ENCODE measurements around the gene TRIM63.
A peak's percentile ranks its signal among the peaks of the same experiment; 100 is the strongest.

TRIM63 gene

DNA sequence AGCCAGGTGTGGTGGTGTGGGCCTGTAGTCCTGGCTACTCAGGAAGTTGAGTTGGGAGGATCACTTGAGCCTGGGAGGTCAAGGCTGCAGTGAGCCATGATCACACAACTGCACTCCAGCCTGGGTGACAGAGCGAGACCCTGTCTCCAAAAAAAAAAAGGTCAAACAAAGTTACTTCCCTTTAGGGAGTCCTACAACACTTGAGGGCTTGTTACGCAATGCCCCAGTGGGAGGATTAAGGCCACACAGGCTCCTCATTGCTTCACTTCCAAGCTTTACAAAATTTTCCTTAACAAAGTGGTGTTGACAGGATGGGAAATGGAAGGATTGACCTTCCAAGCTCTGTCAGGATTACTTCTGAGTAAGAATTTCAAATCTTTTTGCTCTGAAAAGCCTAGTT lies 52.1 kb downstream of the TRIM63 start:
- no peak for DNase-seq

DNA sequence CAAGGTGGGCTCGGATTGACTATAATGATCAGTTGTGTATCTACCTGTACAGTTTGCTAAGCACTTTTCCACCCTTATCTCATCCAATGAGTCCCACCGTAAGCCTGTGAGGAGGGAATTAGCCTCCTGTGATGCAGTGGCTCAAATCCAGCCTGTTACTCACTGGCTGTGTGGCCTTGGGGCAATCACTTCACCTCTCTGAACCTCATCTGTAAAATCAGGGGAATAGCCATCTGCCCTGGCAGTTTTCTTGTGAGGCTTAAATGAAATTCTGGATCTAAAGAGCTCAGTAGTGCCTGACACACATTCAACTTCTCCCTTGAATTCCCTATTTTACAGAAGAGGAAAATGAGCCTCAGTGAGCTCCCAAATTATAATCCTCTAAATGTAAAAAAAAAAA lies 53.3 kb downstream of the TRIM63 start:
- DNase-seq = no peak

DNA sequence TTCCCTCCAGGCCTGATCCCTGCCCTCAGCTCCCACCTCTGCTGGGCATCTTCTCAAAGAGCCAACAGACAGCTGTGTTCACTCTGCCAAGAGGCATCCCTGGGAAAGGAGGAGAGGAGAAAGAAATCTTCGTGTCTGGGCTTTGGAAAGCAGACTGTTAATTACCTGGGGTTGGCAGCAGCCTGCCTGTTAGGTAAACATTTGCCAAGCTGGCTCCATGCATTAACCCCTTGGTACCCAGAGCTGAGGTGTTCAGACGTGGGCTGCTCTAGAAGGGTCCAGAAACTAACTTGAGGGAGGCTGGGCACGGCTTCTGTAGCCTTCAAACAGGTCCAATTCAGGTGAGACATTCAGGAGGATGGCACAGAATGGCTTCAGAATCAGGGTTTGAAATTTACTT lies 54.6 kb downstream of the TRIM63 start:
- no peak for DNase-seq

DNA sequence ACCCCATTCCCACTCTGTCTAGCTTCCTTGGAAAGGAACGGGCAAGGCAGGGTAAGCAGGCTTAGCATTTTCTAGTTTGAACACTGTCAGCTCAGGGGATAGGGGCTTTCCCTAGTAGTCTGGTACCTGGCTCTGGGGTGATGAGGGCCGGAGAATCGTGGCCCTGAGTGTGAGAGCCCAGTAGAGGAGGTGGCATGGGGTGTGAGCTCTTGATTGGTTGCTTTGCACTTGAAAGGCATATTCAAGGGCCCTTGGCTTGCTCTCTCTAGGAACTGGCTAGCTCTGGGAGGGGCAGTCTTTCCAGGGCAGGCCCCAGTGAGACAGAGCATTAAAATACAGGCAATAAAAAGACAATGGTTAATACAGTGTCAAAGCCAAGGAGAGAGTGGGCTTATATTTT lies 56.6 kb downstream of the TRIM63 start:
- DNase-seq = peak; percentile 21

DNA sequence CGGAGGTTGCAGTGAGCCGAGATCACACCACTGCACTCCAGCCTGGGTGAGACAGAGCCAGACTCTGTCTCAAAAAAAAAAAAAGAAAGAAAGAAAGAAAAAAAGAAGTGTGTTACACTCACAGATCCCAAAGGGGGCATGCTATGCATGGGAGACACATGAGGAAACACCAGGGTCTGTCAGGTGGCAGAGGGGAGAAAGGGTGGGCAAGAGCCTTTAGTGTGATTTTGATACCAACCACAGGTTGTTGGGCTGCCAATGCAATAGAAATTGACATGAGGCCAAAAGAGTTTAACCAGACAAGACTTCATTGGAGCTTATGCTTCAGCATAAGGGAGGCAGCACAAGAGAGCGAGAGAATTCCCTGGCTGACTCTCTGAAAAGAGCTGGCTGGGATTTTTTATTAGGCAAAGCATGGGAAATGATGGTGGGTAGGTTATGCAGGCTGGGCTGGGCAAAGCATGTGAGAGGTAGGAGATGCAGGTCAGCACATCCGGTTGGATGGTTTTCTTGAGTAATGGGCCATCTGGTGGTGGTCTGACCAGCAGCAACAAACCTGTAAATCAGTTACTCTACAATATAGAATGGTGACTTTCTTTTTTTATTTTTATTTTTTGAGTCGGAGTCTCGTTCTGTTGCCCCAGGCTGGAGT lies 57.5 kb downstream of the TRIM63 start:
- DNase-seq = no peak

DNA sequence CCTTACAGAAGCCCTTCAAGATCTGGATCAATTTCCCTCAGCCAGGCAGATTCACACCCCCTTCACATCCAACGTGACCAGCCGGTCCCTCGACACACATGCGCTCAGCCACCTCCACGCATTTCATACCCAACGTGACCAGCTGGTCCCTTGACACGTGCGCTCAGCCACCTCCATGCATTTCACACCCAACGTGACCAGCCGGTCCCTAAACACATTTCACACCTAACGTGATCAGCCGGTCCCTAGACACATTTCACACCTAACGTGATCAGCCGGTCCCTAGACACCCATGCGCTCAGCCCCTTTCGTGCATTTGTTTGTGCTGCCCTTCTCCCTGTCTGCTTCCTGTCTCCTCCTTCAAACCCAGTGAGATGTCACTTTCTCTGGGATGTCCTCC lies 60.7 kb downstream of the TRIM63 start:
- DNase-seq = no peak

DNA sequence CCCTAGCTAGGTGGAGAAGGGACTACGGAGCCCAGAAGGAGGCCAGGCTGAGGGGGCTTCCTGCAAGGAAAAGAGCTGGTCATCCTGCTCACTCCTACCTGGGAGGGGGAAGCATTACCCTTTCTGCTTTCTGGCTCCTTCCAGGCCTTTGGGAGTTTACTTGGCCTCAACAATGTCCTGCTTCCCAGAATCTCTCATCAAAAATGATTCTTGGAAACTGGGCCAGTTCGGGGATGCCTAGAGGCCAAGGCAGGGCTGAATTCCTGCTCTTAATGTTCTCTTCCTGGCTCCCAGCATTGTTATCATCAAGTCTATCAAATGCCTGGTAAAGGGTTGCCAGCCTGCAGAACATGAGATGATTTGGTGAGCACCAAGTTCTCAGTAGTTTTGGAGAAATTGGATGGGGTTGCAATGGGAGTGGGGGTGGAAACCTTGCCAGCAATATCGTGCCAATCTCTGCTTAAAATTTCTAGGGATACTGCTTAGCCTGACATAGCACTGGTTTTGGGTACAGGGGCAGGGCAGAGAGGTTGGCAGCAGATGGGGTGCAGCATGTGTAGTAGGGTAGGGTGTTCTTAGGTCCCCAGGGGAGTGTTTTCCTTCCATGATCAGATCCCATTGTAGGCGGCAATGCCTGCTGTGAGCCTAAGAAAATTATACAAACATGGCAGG lies 61.9 kb downstream of the TRIM63 start:
- DNase-seq = no peak

DNA sequence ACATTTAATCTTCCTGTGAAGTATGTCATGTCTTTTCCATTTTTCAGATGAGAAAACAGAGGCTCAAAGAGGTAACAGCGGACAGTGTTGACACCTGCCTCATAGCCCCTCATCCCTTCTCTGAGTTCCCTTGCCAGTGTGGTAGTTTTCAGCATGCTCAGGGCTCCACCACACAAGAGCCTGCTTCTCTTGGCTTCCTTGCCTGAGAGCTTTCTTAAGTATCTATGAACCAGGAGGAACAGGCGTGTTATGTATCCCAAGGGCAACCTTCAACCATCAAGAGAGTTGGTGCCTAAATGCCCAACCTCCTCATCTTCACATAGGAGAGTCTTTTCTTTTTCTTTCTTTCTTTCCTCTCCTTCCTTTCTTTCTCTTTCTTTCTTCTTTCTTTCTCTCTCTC lies 63.7 kb downstream of the TRIM63 start:
- DNase-seq = no peak

DNA sequence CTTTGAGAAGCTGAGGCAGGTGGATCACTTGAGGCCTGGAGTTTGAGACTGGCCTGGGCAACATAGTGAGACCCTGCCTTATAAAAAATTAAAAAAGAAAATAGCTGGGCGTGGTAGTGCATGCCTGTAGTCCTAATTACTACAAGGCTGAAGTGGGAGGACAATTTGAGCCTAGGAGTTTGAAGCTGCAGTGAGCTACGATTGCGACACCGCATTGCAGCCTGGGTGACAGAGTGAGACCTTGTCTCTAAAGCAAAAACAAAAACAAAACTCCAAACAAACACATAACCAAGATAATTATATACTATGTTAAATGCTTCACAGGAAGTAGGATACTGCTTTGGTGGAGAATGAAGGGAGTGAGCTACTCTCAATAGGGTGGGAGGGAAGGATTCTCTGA lies 64.2 kb downstream of the TRIM63 start:
- no peak for DNase-seq
